Activated CD4-positive, alpha-beta T cell treated with anti-CD3 and anti-CD28 coated beads, Interleukin-2, Interleukin-6, amounts not matched to agents 100 ng/mL and 50 ng/mL, durations not matched to agents 16 hours and 8 hours (primary cell): ENCODE measurements around the gene IZUMO1R.
"Not testable (repeated sequence)": the region's sequence is repeated elsewhere in the genome, so short reads cannot be mapped to it uniquely, and the experiment has no call there.

Source experiments
- DNase-seq: peaks from one replicate; pipeline ENCODE4 v3.0.0-alpha.2; 2020

IZUMO1R gene

GRCh38 chr11:94326947-94327346, 22.6 kb downstream of the IZUMO1R start:
- DNase-seq = no peak

- no peak for DNase-seq
Measured at GRCh38 chr11:94328587-94329080, 24.3 kb downstream of the IZUMO1R start.

- no peak for DNase-seq
Measured at GRCh38 chr11:94329501-94329900, 25.1 kb downstream of the IZUMO1R start.

- no peak for DNase-seq
Measured at GRCh38 chr11:94330789-94331188, 26.4 kb downstream of the IZUMO1R start.

GRCh38 chr11:94332814-94333213, 28.4 kb downstream of the IZUMO1R start:
- no peak for DNase-seq

GRCh38 chr11:94336033-94336432, 31.7 kb downstream of the IZUMO1R start:
- DNase-seq = no peak

- no peak for DNase-seq
Measured at GRCh38 chr11:94338651-94339050, 34.3 kb downstream of the IZUMO1R start.

GRCh38 chr11:94342250-94342649, 37.9 kb downstream of the IZUMO1R start:
- no peak for DNase-seq

- DNase-seq = no peak
Measured at GRCh38 chr11:94343495-94343894, 39.1 kb downstream of the IZUMO1R start.

- not testable (repeated sequence) for DNase-seq
Measured at GRCh38 chr11:94346311-94346710, 41.9 kb downstream of the IZUMO1R start.

- DNase-seq = not testable (repeated sequence)
Measured at GRCh38 chr11:94350850-94351563, 46.6 kb downstream of the IZUMO1R start.
